Measurements from ENCODE around the gene ARHGDIB. TPM values are rescaled to one million over a fixed set of nuclear protein-coding genes. Genes with fewer than 3 reads are reported as not detected.

The ARHGDIB gene
- total RNA-seq, 1 experiment from 2014 or later: 1.6 TPM

DNA sequence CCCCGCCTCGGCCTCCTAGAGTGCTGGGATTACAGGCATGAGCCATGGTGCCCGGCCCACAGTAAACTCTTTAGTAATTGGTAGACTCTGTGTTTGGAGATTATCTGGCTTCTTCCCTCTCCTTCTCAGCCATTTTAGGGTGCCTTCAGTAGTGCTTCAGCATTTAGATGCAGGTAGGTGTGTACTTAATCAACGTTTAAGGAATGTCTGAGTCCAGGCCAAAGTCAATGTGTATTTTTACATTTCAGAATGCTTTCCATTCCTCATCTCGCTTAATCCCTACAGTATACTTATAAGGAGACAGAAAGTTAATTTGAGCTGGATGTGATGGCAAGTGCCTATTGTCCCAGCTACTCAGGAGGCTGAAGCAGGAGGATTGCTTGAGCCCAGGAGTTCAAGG is 55.3 kb downstream of the ARHGDIB start:
- Mint-ChIP-seq H3K9me3 (no peaks in the 10 kb centered on the region), H3K27ac (no peak overlapping the region), H3K4me1 (peaks cover 6% of the 10 kb centered on the region; the same call in 1 of the 2 replicates), H3K4me3 (no peak overlapping the region), H3K36me3 (no peaks in the 10 kb centered on the region), H3K27me3 (ENCODE audit: low read depth) (no peaks in the 10 kb centered on the region)
- POLR2A ChIA-PET: interaction anchor here (0.7 kb wide), 1 partner anchor 644 kb away, joined by 3 read pairs; no protein-coding TSS in a partner anchor
- TF ChIP-seq JUN (CRISPR knock-in tag; IDR thresholded peaks at IDR 0.05) (no peak), TP53 (CRISPR knock-in tag; IDR thresholded peaks at IDR 0.05) (no peak), FOXJ3 (CRISPR knock-in tag; IDR thresholded peaks at IDR 0.05; ENCODE audit: borderline replicate concordance) (no peak), ZNF219 (CRISPR knock-in tag; IDR thresholded peaks at IDR 0.05; ENCODE audit: borderline replicate concordance) (no peak), CTCF (IDR thresholded peaks at IDR 0.05) (no peak), ZNF423 (CRISPR knock-in tag; IDR thresholded peaks at IDR 0.05) (no peak), ATF6 (CRISPR knock-in tag; IDR thresholded peaks at IDR 0.05) (no peak), ZNF121 (CRISPR knock-in tag; IDR thresholded peaks at IDR 0.05) (no peak), ETV6 (CRISPR knock-in tag; IDR thresholded peaks at IDR 0.05) (no peak), SMAD3 (CRISPR knock-in tag; IDR thresholded peaks at IDR 0.05; ENCODE audit: borderline replicate concordance) (no peak), ZBTB21 (CRISPR knock-in tag; IDR thresholded peaks at IDR 0.05; ENCODE audit: borderline replicate concordance) (no peak)
- TF ChIP-seq, protein P1, sequence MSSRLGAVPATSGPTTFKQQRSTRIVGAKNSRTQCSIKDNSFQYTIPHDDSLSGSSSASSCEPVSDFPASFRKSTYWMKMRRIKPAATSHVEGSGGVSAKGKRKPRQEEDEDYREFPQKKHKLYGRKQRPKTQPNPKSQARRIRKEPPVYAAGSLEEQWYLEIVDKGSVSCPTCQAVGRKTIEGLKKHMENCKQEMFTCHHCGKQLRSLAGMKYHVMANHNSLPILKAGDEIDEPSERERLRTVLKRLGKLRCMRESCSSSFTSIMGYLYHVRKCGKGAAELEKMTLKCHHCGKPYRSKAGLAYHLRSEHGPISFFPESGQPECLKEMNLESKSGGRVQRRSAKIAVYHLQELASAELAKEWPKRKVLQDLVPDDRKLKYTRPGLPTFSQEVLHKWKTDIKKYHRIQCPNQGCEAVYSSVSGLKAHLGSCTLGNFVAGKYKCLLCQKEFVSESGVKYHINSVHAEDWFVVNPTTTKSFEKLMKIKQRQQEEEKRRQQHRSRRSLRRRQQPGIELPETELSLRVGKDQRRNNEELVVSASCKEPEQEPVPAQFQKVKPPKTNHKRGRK (CRISPR knock-in tag; IDR thresholded peaks at IDR 0.05; ENCODE audit: borderline replicate concordance): no peak
- TF ChIP-seq, protein P2, sequence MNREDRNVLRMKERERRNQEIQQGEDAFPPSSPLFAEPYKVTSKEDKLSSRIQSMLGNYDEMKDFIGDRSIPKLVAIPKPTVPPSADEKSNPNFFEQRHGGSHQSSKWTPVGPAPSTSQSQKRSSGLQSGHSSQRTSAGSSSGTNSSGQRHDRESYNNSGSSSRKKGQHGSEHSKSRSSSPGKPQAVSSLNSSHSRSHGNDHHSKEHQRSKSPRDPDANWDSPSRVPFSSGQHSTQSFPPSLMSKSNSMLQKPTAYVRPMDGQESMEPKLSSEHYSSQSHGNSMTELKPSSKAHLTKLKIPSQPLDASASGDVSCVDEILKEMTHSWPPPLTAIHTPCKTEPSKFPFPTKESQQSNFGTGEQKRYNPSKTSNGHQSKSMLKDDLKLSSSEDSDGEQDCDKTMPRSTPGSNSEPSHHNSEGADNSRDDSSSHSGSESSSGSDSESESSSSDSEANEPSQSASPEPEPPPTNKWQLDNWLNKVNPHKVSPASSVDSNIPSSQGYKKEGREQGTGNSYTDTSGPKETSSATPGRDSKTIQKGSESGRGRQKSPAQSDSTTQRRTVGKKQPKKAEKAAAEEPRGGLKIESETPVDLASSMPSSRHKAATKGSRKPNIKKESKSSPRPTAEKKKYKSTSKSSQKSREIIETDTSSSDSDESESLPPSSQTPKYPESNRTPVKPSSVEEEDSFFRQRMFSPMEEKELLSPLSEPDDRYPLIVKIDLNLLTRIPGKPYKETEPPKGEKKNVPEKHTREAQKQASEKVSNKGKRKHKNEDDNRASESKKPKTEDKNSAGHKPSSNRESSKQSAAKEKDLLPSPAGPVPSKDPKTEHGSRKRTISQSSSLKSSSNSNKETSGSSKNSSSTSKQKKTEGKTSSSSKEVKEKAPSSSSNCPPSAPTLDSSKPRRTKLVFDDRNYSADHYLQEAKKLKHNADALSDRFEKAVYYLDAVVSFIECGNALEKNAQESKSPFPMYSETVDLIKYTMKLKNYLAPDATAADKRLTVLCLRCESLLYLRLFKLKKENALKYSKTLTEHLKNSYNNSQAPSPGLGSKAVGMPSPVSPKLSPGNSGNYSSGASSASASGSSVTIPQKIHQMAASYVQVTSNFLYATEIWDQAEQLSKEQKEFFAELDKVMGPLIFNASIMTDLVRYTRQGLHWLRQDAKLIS (CRISPR knock-in tag; IDR thresholded peaks at IDR 0.05; ENCODE audit: borderline replicate concordance): no peak
- TF ChIP-seq, protein P3, sequence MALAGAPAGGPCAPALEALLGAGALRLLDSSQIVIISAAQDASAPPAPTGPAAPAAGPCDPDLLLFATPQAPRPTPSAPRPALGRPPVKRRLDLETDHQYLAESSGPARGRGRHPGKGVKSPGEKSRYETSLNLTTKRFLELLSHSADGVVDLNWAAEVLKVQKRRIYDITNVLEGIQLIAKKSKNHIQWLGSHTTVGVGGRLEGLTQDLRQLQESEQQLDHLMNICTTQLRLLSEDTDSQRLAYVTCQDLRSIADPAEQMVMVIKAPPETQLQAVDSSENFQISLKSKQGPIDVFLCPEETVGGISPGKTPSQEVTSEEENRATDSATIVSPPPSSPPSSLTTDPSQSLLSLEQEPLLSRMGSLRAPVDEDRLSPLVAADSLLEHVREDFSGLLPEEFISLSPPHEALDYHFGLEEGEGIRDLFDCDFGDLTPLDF (CRISPR knock-in tag; IDR thresholded peaks at IDR 0.05): no peak
- ATAC-seq (no peak), DNase-seq (ENCODE audit: low spot score) (no peak)
- CTCF ChIA-PET: no interaction called here

- ChIA-PET CTCF (no interaction called here), POLR2A (no interaction called here)
- Mint-ChIP-seq H3K27ac (no peak overlapping the region), H3K9me3 (no peaks in the 10 kb centered on the region), H3K4me1 (peaks cover 6% of the 10 kb centered on the region; the same call in 1 of the 2 replicates), H3K27me3 (ENCODE audit: low read depth) (no peaks in the 10 kb centered on the region), H3K4me3 (no peak overlapping the region), H3K36me3 (no peaks in the 10 kb centered on the region)
- DNase-seq (ENCODE audit: low spot score) (no peak), ATAC-seq (no peak)
- TF ChIP-seq FOXP1 (CRISPR knock-in tag; IDR thresholded peaks at IDR 0.05; ENCODE audit: borderline replicate concordance): no peak
- TF ChIP-seq ESRRA (CRISPR knock-in tag; IDR thresholded peaks at IDR 0.05; ENCODE audit: borderline replicate concordance): no peak
- no peak for TF ChIP-seq ZBTB21 (CRISPR knock-in tag; IDR thresholded peaks at IDR 0.05; ENCODE audit: borderline replicate concordance)
- TF ChIP-seq, protein P2 (CRISPR knock-in tag; IDR thresholded peaks at IDR 0.05; ENCODE audit: borderline replicate concordance): no peak
- no peak for TF ChIP-seq RORB (CRISPR knock-in tag; IDR thresholded peaks at IDR 0.05)
- TF ChIP-seq ZNF416 (CRISPR knock-in tag; IDR thresholded peaks at IDR 0.05): no peak
- TF ChIP-seq SMAD4 (CRISPR knock-in tag; IDR thresholded peaks at IDR 0.05): no peak
- TF ChIP-seq RELA (CRISPR knock-in tag; IDR thresholded peaks at IDR 0.05; ENCODE audit: borderline replicate concordance): no peak
Measured at GRCh38 chr12:14905269-14906004, 56.0 kb downstream of the ARHGDIB start.

All from WTC11 (cell line).